Peyer's patch (tissue), 4 donors: ENCODE measurements around the gene LASP1NB.
"Not testable (repeated sequence)": the region's sequence is repeated elsewhere in the genome, so short reads cannot be mapped to it uniquely, and the experiment has no call there.

ENCODE experiments used
- DNase-seq, 3 donors: peaks; one replicate each; pipeline ENCODE4 v3.0.0-alpha.2; 2017 to 2019
- H3K27ac ChIP-seq, 4 donors: fragments of 200-600 bp; sonication (generic); one replicate each; pipeline ENCODE4 v1.5.1; 2016 to 2019
- H3K27me3 ChIP-seq, 2 donors: fragments of 200-600 bp; sonication (generic); one replicate each; pipeline ENCODE4 v1.5.1; 2019
- H3K36me3 ChIP-seq, 3 donors: fragments of 200-600 bp; sonication (generic); one replicate each; pipeline ENCODE4 v1.5.1; 2016 to 2019
- H3K4me1 ChIP-seq, 4 donors: fragments of 200-600 bp; sonication (generic); one replicate each; pipeline ENCODE4 v1.5.1; 2016 to 2019
- H3K4me3 ChIP-seq, 4 donors: fragments of 200-600 bp; sonication (generic); 1 replicate in 3 of 4; 2 replicates in 1 of 4; pipeline ENCODE4 v1.5.1; 2016 to 2019; ENCODE audit warnings: mild to moderate bottlenecking in 1 of 4
- H3K9me3 ChIP-seq, 4 donors: fragments of 200-600 bp; sonication (generic); one replicate each; pipeline ENCODE4 v1.5.1; 2016 to 2019; ENCODE audit warnings: mild to moderate bottlenecking in 1 of 4
- CTCF ChIP-seq, 6 experiments: fragments of 450-650 bp in 4 of 6; fragments of 200-600 bp in 2 of 6; sonication (generic) in 1 of 6; IDR thresholded peaks; one replicate each; pipeline ENCODE4 v1.5.1; 2017 to 2019; ENCODE audit warnings: antibody characterized with exemption in 6 of 6, mild to moderate bottlenecking in 3 of 6, moderate library complexity in 1 of 6
- POLR2A ChIP-seq, 2 donors: fragments of 450-650 bp; IDR thresholded peaks; one replicate each; pipeline ENCODE4 v1.5.1; 2017; ENCODE audit warnings: antibody characterized with exemption in 2 of 2, mild to moderate bottlenecking in 2 of 2, moderate library complexity in 2 of 2

The LASP1NB gene

GRCh38 chr17:38942696-38943334, 17.4 kb downstream of the LASP1NB start:
- no peak overlapping the region for H3K4me3 ChIP-seq
- no peaks in the 10 kb centered on the region for H3K9me3 ChIP-seq
- DNase-seq: no peak
- H3K27ac ChIP-seq: no peak overlapping the region
- H3K27me3 ChIP-seq: no peaks in the 10 kb centered on the region
- no peaks in the 10 kb centered on the region for H3K4me1 ChIP-seq
- no peaks in the 10 kb centered on the region for H3K36me3 ChIP-seq
- TF ChIP-seq POLR2A (IDR thresholded peaks at IDR 0.05) (no peak), CTCF (IDR thresholded peaks at IDR 0.05) (no peak)

GRCh38 chr17:38943607-38944006, 18.2 kb downstream of the LASP1NB start:
- Histone ChIP-seq H3K27ac (no peak overlapping the region), H3K27me3 (no peaks in the 10 kb centered on the region), H3K9me3 (no peaks in the 10 kb centered on the region), H3K4me3 (no peak overlapping the region), H3K4me1 (no peaks in the 10 kb centered on the region), H3K36me3 (no peaks in the 10 kb centered on the region)
- no peak for DNase-seq
- TF ChIP-seq CTCF (IDR thresholded peaks at IDR 0.05) (no peak), POLR2A (IDR thresholded peaks at IDR 0.05) (no peak)

- Histone ChIP-seq H3K4me1 (no peaks in the 10 kb centered on the region), H3K9me3 (no peaks in the 10 kb centered on the region), H3K4me3 (no peak overlapping the region), H3K36me3 (no peaks in the 10 kb centered on the region), H3K27ac (no peak overlapping the region), H3K27me3 (no peaks in the 10 kb centered on the region)
- TF ChIP-seq POLR2A (IDR thresholded peaks at IDR 0.05) (no peak), CTCF (IDR thresholded peaks at IDR 0.05) (no peak)
- DNase-seq: no peak
Observed at GRCh38 chr17:38947189-38947588, 21.8 kb downstream of the LASP1NB start.

- not testable (repeated sequence) for H3K4me1 ChIP-seq, H3K27ac ChIP-seq, DNase-seq, H3K27me3 ChIP-seq, H3K36me3 ChIP-seq, H3K4me3 ChIP-seq, H3K9me3 ChIP-seq
Observed at GRCh38 chr17:38953800-38954199, 28.4 kb downstream of the LASP1NB start.

GRCh38 chr17:38958326-38958725, 32.9 kb downstream of the LASP1NB start:
- TF ChIP-seq POLR2A (IDR thresholded peaks at IDR 0.05) (no peak), CTCF (IDR thresholded peaks at IDR 0.05) (no peak)
- Histone ChIP-seq H3K4me3 (no peak overlapping the region), H3K27me3 (no peaks in the 10 kb centered on the region), H3K36me3 (no peaks in the 10 kb centered on the region), H3K27ac (no peak overlapping the region), H3K9me3 (no peaks in the 10 kb centered on the region), H3K4me1 (no peaks in the 10 kb centered on the region)
- no peak for DNase-seq

- TF ChIP-seq CTCF (IDR thresholded peaks at IDR 0.05): no peak
- no peak overlapping the region for H3K27ac ChIP-seq
- no peak for DNase-seq
- H3K4me3 ChIP-seq: no peak overlapping the region
- no peaks in the 10 kb centered on the region for H3K36me3 ChIP-seq
- no peaks in the 10 kb centered on the region for H3K9me3 ChIP-seq
- no peaks in the 10 kb centered on the region for H3K27me3 ChIP-seq
- no peaks in the 10 kb centered on the region for H3K4me1 ChIP-seq
Observed at GRCh38 chr17:38958756-38959155, 33.3 kb downstream of the LASP1NB start.
